GM12875 (cell line): Measurements from ENCODE around the gene TTC12.

Source experiments
- H3K4me3 ChIP-seq: one replicate; pipeline ENCODE4 v1.5.1; 2011; ENCODE audit warnings: low read depth, low read length, control low read depth
- TF ChIP-seq, protein P1 (sequence below): IDR thresholded peaks from 2 replicates; pipeline ENCODE4 v1.5.1; 2011; ENCODE audit warnings: low read depth, mild to moderate bottlenecking, control low read depth, inconsistent platforms, low read length, moderate library complexity, borderline replicate concordance; ENCODE audit not compliant: insufficient read depth

The TTC12 gene

DNA sequence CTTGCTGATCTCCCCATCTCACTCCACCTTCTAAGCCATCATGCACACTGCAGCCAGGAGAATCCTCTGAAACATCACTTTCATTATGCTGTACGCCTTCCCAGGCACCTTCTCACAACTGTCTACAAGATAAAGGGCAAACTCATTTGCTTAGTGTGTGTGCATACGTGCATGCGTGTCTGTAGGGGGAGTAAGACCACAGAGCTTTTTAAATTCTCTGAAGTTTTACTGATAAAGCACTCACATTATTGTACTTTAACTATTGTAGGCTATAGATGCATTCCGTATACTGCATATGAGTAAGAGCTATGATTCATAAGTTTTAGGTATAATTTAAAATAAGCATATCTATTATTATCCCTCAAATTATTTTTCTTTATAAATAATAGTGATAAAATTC lies 57.9 kb downstream of the TTC12 start:
- no peak overlapping the region for H3K4me3 ChIP-seq
- TF ChIP-seq, protein P1, sequence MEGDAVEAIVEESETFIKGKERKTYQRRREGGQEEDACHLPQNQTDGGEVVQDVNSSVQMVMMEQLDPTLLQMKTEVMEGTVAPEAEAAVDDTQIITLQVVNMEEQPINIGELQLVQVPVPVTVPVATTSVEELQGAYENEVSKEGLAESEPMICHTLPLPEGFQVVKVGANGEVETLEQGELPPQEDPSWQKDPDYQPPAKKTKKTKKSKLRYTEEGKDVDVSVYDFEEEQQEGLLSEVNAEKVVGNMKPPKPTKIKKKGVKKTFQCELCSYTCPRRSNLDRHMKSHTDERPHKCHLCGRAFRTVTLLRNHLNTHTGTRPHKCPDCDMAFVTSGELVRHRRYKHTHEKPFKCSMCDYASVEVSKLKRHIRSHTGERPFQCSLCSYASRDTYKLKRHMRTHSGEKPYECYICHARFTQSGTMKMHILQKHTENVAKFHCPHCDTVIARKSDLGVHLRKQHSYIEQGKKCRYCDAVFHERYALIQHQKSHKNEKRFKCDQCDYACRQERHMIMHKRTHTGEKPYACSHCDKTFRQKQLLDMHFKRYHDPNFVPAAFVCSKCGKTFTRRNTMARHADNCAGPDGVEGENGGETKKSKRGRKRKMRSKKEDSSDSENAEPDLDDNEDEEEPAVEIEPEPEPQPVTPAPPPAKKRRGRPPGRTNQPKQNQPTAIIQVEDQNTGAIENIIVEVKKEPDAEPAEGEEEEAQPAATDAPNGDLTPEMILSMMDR = peak; percentile 9; the same call in 1 of the 2 replicates

GRCh38 chr11:113373306-113373705 lies 58.9 kb downstream of the TTC12 start:
- H3K4me3 ChIP-seq = no peak overlapping the region
- TF ChIP-seq, protein P1 = no peak

DNA sequence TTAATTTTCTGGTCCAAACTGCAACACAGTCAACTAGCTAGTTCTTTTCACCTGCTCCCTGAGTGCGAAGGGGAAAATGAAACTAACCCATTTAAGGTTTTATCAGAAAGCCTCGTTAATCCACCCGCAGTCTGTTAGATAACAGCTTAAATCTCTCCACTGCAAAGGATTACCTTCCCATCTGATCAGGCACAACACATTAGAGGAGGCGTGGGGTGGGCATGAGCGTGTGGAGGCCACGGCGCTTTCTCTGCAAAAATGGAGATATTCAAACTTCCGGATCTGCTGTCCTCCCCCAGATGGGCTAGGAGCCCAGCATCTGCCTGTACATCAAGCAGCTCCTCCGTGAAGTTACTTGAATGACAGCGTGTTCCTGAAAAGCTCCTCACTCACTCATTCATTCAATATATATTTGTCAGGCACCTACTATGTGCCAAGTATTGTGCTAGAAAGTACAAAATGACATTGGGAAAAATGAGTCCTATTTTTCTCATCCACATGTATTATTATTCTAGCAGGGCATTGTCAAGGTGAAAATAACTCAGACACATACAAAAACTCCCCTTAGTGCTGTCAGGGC lies 59.7 kb downstream of the TTC12 start:
- H3K4me3 ChIP-seq = no peak overlapping the region
- TF ChIP-seq, protein P1 = no peak

- TF ChIP-seq, protein P1 = no peak
- no peak overlapping the region for H3K4me3 ChIP-seq
Measured at GRCh38 chr11:113375402-113375801, 61.0 kb downstream of the TTC12 start.

GRCh38 chr11:113376156-113376555 lies 61.8 kb downstream of the TTC12 start:
- no peak overlapping the region for H3K4me3 ChIP-seq
- TF ChIP-seq, protein P1 = no peak

- no peak overlapping the region for H3K4me3 ChIP-seq
- TF ChIP-seq, protein P1 = no peak
Measured at GRCh38 chr11:113377681-113378412, 63.5 kb downstream of the TTC12 start.

GRCh38 chr11:113378692-113379091 lies 64.3 kb downstream of the TTC12 start:
- no peak overlapping the region for H3K4me3 ChIP-seq
- TF ChIP-seq, protein P1 = no peak
